Activated CD8-positive, alpha-beta memory T cell treated with anti-CD3 and anti-CD28 coated beads, Interleukin-2, amount 50 U/mL, for 48 hours (primary cell): ENCODE results near the gene L3MBTL4.
"Not testable (repeated sequence)": the region's sequence is repeated elsewhere in the genome, so short reads cannot be mapped to it uniquely, and the experiment has no call there.

Experiments
- DNase-seq: peaks from one replicate; pipeline ENCODE4 v3.0.0-alpha.2; 2020

Gene L3MBTL4

DNA sequence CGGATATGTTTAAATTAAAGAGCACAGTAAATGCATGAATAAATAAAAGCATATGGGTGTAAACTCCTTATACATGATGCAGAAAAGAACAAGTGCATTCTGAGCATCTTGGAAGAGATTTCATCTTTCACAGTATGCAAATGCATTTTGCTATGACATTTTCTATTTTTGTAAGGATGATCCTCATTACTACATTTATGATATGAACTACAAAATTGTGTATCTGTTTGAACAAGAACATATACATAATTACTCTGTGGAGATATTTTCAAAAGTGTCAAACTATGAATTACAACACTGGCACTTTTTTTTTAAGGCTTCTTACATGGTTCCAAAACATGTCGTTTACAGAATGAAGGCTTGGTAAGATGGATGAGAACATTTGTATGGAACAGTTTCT lies 335.3 kb downstream of the L3MBTL4 start:
- no peak for DNase-seq

DNA sequence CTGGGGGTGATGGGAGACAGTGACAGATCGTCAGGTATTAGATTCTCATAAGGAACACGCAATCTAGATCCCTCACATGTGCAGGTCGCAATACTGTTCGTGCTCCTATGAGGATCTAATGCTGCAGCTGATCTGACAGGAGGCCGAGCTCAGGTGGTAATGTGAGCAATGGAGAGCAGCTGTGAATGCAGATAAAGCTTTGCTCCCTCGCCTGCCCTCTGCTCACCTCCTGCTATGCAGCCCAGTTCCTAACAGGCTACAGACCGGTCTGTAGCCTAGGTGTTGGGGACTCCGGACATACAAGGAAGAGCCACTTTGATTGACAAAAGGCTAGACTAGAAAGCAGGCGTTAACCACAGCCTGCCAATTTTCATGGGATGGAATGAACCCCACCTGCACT lies 335.8 kb downstream of the L3MBTL4 start:
- no peak for DNase-seq

DNA sequence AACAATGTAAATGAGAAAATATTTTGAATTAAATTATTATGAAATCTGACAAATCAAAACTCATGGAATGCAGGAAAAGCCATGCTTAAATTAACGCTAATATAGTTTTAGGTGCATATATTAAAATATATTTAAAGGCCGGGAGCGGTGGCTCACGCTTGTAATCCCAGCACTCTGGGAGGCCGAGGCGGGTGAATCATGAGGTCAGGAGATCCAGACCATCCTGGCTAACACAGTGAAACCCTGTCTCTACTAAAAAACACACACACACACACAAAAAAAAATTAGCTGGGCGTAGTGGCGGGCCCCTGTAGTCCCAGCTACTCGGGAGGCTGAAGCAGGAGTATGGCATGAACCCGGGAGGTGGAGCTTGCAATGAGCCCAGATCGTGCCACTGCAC lies 342.3 kb downstream of the L3MBTL4 start:
- not testable (repeated sequence) for DNase-seq

DNA sequence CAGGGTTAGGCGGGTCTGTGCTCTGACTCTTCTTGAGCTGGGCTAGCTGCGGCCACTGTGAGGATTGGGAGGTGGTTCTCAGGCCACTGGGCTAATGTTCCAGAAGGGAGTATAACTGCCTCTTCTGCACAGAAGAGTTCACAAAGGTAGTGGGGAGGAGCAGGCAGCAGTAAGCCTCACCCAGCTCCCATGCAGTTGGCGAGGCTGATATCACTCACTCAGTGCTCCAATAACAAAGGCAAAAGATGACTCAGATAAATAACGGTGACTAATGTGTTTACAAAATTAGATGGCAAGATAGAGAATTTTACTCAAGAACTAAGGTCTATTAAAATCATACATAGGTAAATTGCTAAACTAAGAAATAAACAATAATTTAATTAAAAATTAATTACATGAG lies 345.2 kb downstream of the L3MBTL4 start:
- no peak for DNase-seq

DNA sequence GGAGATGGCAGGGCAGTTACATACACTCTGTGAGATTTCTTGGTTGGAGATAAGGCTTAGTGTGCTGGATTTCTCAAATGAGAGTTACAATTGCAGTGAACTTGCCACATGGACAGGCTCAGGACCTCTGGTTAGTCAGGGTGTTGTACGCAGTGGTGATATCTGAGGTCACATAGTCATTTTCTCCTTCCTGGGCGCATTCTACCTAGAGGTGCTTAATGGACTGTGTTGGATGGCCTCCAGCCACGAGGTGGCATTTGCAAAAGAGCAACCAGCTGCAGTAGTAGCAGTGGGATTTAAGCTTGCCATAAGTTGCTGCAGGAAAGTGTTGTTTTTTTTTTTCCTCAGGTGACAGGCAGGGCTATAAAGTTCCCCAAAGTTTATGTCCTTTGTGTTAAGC lies 345.6 kb downstream of the L3MBTL4 start:
- no peak for DNase-seq

DNA sequence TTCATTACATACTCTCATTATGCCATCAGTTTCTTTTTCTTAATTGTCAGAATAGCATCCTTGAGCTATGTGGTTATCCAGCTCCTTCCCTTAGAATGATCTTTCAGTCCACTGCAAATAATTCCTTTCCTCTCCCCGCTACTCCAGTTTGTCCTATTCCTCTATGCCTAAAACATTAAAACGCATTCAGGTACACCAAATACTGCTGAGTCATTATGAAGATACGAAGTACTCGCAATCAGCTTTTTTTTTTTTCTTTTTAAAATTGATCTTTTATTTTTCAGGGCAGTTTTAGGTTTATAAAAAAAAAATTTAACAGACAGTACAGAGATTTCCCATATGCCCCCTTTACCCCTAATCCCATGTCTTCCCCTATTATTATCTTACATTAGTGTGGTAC lies 354.6 kb downstream of the L3MBTL4 start:
- DNase-seq: no peak

DNA sequence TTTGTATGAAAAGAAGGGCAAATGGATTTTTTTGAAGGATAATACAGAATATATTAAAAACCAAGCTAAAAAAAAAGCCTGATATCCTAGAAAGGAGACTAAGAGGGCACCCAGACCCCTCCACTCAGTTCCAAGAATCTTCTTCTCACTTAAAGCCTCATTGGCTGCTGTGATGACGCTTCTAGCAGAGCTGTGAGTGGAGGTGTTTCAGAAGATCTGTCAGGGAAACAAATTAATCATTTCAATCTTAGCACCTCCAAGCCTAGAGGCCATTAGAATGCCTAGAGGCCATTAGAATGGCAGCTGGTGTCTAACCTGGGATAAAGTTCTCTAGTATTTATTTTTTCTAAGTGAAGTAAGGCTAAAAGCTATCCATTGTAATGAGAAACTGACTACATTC lies 355.2 kb downstream of the L3MBTL4 start:
- DNase-seq: no peak

DNA sequence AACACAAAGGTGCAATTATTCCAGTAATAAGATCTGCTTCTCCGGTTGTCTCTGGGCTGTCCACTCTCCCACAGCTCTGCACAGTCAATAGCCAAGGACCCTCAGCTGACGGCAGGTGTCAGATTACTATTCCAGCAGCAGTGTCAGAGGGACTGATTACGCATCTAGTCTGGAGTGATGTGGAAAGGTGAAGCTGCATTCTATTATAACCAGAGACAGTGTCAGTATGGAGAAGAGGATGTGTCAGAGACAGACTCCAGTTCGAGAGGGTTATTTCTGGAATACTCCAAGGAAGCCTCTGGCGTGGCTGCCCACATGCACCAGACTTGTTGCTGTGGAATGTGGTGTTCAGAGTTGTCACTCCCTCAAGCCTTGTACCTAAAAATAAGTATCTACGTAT lies 355.8 kb downstream of the L3MBTL4 start:
- no peak for DNase-seq

DNA sequence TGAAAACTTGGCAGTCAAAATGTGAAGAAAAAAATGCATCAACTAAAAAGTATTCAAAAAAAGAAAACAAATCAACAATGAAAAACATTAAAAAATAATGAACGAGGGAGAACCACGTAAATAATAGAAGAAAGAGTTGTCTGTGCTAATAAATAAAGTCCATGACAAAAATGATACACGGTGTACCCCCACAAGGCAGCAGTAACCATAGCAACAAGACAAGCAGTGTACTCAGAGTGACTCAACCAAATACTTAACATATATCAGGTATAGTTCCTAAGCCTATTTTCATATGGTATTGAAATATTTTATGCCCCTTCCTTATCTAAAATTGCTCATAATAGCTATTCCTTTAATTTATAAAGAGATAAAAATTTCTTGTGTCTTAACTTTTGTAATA lies 357.1 kb downstream of the L3MBTL4 start:
- DNase-seq: no peak

DNA sequence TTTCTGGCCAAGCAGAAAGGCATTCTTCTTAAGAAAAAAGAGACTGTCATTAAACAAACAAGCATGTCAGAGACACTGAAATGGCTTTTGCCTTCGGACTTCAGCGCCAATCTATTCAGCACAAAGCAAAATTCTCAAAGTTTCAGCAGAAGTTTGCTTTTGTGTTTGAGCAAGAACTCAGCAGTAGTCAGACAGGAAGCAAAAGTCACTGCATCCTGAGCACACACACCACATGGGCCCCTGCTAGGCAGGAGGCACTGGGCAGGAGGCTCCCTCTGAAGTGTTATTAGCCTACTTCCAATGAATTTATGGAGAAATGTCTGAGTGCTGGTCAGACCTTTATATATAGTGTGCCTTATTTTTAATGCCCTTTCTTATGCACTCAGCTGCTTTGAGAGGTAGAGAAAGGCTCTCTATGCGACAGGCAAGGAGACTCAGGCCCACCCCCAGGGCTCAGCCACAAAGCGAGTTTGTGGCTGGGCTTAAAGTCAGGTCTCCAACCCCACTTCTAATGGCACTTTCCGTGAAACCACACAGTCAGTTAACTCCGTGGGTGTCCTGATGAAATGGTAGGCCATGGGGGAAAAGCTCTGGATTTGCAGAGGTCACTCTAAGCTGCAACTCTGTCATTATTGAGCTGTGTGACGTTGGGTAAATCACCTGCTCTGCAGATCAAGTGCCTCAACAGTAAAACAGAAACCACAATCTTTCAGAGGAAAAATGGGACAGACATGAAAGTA lies 358.4 kb downstream of the L3MBTL4 start:
- no peak for DNase-seq

DNA sequence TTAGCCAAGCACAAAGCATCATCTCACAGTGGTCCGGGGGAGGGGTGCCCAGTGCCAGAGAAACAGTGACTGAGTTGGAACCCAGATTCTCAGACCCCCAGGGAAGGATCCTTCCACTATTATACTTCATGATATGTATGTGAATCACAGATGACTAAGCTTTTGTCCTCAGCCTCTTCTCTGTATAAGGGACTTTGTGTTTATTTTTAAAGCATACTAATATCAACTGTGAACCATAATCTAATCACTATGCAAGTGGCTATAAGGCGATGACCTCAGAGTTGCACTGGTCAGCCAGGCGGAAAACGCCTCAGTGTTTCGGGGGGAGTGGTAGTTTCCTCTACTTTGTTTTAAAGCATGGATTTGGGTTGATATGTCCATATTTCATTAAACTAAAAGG lies 359.0 kb downstream of the L3MBTL4 start:
- DNase-seq: no peak

DNA sequence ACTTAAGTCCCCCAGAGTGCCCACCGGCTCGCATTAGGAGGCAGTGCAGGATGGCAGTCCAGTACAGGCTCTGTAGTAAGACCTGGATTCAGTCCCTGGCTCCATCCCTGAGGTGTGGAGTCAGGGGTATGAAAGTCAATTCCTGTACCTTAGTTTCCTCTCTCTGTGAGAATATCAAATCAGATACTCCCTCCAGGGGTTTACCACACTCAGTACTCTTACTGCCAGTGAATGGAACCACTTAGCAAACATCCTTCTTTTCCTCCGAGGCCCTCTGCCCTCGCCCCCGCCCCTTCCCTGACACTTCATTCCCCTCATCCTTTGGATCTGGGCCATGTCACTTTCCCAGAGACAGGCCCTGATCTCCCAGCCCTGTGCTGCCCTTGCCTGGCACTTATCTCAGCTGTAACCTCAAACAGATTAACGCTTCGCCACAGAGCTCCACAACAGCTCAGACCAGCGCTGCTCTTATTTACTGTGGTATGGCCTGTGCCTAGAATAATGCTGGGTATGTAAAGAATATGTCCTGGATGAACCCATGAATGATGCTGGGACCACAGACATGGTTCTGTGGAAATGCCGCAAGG lies 360.4 kb downstream of the L3MBTL4 start:
- no peak for DNase-seq

DNA sequence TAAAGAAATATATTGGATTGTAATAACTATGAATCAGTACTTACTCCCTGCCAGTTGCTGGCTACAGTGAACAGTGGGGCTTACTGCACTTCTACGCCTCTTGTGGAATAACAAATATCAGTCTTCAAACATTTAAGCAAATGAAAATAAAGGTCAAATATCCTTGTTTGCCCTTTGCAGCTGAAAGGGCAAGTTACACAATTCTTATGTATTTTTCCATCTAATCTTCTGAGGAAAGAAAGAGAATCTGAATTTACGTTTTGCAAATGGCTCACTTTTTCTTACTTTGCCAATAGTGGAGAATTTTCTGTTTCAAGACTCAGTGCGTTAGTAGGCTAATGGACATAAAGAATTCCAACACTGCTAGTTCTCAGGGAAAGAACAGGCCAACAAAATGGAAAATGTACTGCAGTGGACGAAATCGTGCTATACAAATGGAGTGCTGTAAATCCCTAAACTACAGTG lies 362.2 kb downstream of the L3MBTL4 start:
- DNase-seq: no peak

DNA sequence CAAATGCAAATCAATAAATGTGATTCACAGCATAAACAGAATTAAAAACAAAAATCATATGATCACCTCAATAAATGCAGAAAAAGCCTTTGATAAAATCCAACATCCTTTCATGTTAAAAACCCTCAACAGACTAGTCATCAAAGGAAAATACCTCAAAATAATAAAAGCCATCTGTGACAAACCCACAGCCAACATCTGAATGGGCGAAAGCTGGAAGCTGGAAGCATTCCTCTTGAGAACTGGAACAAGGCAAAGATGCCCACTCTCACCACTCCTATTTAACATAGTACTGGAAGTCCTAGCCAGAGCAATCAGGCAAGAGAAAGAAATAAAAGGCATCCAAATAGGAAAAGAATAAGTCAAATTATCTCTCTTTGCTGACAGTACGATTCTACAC lies 367.1 kb downstream of the L3MBTL4 start:
- DNase-seq: not testable (repeated sequence)

DNA sequence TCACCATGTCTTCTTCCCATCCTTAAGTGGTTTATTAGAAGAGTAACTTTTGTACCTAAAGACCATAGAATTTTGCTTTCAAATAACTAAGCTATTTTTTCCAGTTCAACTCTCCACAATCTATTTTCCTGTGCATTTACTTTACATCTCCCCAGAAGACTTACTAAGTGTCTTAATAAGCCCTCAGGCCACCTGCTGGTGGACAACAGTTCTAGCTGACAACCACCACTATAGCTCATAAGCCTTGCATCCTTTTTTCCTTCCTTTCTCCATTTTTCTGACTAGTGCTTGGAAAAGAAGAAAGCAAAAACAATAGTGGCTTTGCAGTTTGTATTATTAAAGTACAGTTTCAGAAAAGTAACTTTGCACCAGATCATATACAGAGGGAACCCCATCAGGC lies 369.9 kb downstream of the L3MBTL4 start:
- no peak for DNase-seq

DNA sequence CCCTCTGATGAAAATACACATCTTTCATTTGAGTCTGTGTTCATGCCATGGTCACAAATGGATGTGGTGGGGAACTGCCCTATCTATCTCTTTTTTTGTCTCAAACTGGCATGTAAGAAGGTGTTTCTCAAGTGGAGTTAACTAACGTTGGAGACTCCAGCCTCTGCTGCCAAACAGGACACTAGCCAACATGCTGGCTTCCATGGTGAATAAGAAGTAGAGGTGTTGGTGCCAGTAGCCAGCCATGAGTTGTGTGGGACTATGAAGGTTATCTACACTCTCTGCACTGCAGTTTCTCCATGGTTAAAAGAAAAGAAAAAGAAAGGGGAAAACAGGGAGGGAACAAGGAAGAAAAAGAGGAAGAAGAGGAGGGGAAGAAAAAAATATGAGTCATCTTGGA lies 370.4 kb downstream of the L3MBTL4 start:
- DNase-seq: no peak

DNA sequence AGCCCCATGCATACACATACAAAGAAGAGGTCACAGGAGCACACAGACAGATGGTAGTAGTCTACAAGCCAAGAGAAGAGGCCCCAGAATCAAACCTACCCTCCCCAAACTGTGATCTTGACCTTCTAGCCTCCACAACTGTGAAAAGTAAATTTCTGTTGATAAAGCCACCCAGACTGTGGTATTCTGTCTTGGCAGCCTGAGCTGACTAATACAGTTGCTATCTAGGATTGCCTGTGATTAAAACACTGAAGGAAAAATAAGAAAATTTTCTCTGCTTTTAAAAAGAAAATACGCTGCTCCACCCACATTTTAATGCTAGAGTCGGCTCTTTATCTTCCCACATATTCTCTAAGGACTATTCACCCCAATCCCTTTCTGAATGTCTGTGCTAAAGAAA lies 375.7 kb downstream of the L3MBTL4 start:
- no peak for DNase-seq

DNA sequence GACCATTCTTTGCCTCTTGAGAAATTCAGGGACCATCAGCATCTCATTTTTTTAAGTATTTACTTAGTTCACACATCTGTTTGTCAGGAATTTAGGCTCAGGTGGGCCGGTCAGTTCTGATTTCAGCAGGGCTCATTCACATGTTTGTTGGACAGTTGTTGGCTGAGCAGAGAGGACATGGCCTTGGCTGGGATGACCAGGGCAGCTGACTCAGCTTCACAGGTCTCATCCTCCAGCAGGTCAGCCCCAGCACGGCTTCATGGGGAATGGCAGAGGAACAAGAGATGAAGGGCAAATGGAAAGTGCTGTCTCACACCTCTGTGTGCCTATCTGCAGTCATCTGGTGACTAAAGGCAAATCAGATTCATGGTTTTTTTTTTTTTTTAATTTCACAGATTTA lies 383.3 kb downstream of the L3MBTL4 start:
- DNase-seq: no peak

DNA sequence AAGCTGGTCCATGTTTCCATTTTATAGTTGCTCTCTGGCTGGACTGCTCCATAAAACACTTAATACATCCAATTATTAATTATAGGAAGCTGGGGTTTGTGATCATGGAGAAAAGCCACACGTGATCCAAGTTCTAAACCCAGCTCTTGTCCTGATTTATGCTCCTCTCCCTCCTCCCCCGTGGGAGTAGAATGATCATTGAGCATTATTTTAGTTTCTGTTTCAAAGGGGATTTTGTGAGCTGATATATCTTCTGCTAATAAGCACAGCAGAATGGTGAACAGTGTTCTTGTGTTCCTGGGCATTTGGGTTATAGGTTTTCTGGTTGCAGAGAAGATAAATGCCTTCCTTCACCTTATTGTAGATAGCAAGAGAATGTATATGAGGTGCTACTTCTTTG lies 383.7 kb downstream of the L3MBTL4 start:
- no peak for DNase-seq

DNA sequence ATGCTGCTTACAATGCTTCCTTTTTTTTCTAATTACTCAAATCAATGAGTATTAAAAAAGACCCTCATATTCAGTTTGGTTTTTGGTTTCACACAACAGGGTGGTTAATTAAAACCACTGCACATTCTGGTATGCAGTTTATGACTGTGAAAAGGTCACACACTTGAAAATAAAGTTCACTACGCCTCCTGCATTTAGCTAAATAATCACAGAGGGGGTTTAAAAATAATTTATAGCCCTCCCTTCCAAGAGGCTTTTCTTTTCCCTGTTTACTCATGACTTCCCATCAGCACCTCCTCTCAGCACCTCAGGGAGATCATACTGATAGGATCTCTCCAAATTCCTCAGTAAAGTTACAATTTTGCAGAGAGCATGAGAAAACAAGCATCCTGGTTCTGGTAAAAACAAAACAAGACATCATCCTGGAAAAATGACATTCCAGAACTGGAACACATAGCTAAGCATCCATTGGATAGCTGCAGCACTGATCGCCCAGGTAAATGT lies 389.9 kb downstream of the L3MBTL4 start:
- DNase-seq: no peak

DNA sequence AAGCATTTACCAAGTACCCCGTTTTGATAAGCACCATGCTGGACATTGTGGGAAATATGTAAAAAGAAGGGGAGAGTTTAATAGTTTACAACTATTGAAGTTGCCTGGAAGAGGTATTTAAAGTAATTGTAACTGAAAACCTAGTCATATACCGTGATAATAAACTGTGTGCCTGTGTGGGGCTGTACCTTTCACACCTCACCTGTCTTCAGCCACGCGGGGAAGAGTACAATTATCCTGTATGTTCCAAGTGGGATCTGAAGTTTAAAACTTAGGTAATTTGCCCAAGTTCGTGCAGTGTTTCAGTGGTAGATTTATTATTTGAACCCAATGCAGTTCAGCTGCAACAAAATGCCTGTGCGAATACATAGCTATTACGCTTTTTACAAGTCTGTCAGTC lies 391.2 kb downstream of the L3MBTL4 start:
- DNase-seq: no peak

DNA sequence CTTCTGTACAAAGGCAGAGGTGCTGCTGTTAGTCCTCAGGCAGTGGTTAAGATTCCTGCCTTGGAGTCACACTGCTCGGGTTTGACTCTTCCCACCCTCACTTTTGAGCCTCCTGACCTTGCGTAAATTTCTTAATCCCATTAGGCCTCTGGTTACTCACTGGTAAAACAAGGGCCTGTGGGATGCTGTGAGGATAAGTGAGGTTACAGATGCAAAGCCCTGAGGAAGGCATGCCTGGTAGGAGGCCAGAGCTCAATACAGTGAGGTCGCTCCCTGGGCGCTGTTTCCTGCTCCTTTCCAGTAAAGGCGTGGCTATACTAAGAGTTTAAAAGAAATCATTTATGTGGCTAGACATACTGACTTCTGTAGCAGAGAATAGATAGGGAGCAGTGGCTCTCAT lies 391.9 kb downstream of the L3MBTL4 start:
- DNase-seq: no peak

DNA sequence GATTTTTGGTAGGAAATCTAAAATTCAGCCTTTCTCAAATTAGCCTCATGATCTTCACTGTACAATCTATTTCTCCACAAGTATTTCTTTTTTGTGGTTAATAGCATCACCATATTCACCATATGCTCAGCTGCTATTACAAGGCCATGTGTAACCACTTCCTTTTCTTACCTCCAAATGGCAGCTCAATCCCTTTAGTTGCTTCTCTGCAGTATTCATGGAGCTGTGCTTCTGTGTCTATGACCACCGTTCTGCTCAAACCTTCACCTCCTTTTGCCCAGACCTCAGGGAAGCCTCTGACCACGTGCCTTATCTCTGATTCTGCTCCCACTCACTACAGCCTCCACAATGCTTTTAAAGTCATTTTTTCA lies 392.7 kb downstream of the L3MBTL4 start:
- no peak for DNase-seq

DNA sequence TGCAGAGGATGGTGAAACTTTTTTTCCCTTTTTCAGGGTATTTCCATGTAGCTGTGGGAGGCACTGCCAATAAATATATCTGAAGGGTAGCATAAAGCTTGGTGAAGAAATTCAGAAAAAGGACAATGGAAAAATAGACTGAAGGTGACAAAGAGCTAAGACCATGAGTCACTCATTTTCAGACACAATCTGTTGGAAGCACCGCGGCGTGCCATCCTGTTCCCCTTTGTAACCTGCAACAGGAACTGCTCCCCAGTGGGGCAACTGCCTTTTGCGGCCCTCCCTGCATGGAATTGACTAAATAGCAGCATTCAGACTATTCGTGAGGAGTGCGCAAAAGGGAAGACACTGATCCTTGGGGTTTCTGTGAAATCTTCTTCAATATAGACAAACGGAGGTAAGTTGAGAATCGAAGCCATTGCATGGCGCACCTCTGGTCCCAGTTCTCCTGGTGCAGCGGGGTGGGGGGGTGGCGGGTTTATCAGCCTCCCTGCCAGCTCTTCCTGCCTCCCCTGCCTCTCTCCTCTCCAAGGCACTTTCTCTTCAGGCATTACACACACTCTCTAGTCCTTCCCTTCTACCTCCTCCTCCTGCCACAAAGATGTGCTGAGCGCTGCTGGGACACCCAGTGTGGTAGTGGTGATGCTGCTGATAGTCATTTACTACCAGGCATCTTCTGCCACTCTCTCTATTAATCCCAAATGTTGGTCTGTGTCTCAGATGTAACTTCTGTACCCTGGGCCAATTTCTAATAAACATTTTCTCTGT lies 393.2 kb downstream of the L3MBTL4 start:
- no peak for DNase-seq
